WTC11 (cell line): ENCODE results near the gene OR10G3. TPM values are rescaled to one million over a fixed set of nuclear protein-coding genes. Genes with fewer than 3 reads are reported as not detected.

Source experiments
- ATAC-seq: fragments of 200-7000 bp; cut with Tn5 transposase; 2 replicates; pipeline ENCODE4 v1.10.0; 2021; ENCODE audit warnings: mild to moderate bottlenecking, moderate library complexity
- CTCF ChIA-PET: fragments of 300-600 bp; sonication (Branson Sonifier 250); formaldehyde crosslinking; loops from one replicate; lab custom pipeline; 2021; ENCODE audit warnings: antibody characterized with exemption; lab: Charles Lee
- POLR2A ChIA-PET: fragments of 350-600 bp; sonication (Branson Sonifier 250); formaldehyde crosslinking; loops from one replicate; lab custom pipeline; 2021; ENCODE audit warnings: antibody characterized with exemption; lab: Charles Lee
- DNase-seq: peaks from one replicate; pipeline ENCODE4 v3.0.0; 2021; ENCODE audit warnings: low spot score
- H3K27ac Mint-ChIP-seq: 2 replicates; pipeline ENCODE4 v1.8.0; 2021; ENCODE audit warnings: mixed read lengths
- H3K27me3 Mint-ChIP-seq: 2 replicates; pipeline ENCODE4 v1.8.0; 2021; ENCODE audit warnings: low read depth, mild to moderate bottlenecking, moderate library complexity, mixed read lengths
- H3K36me3 Mint-ChIP-seq: 2 replicates; pipeline ENCODE4 v1.8.0; 2021; ENCODE audit warnings: mixed read lengths
- H3K4me1 Mint-ChIP-seq: 2 replicates; pipeline ENCODE4 v1.8.0; 2022; ENCODE audit warnings: mixed read lengths
- H3K4me3 Mint-ChIP-seq: 2 replicates; pipeline ENCODE4 v1.8.0; 2021; ENCODE audit warnings: mild to moderate bottlenecking, moderate library complexity, mixed read lengths
- H3K9me3 Mint-ChIP-seq: 2 replicates; pipeline ENCODE4 v1.8.0; 2021; ENCODE audit warnings: mixed read lengths
- ATF1 ChIP-seq: sonication (generic); formaldehyde crosslinking; IDR thresholded peaks from 2 replicates; pipeline ENCODE4 v1.8.1; 2023; ENCODE audit warnings: mild to moderate bottlenecking, moderate library complexity, missing genetic modification reagents
- CBFB ChIP-seq: sonication (generic); formaldehyde crosslinking; IDR thresholded peaks from 2 replicates; pipeline ENCODE4 v1.8.1; 2022; ENCODE audit warnings: mild to moderate bottlenecking, low read depth, missing genetic modification reagents
- CREM ChIP-seq: sonication (generic); formaldehyde crosslinking; IDR thresholded peaks from 2 replicates; pipeline ENCODE4 v1.8.1; 2022; ENCODE audit warnings: mild to moderate bottlenecking, missing genetic modification reagents, moderate library complexity
- ESRRA ChIP-seq: sonication (generic); formaldehyde crosslinking; IDR thresholded peaks from 2 replicates; pipeline ENCODE4 v1.8.1; 2022; ENCODE audit warnings: mild to moderate bottlenecking, missing genetic modification reagents, borderline replicate concordance
- FOXP4 ChIP-seq: sonication (generic); formaldehyde crosslinking; IDR thresholded peaks from 2 replicates; pipeline ENCODE4 v1.8.0; 2022; ENCODE audit warnings: mild to moderate bottlenecking, missing genetic modification reagents
- GABPB1 ChIP-seq: sonication (generic); formaldehyde crosslinking; IDR thresholded peaks from 2 replicates; pipeline ENCODE4 v1.8.1; 2023; ENCODE audit warnings: mild to moderate bottlenecking, missing genetic modification reagents
- GTF2I ChIP-seq: fragments of 250-450 bp; sonication (Bioruptor Pico); conservative IDR thresholded peaks from 2 replicates; pipeline ENCODE4 v1.4.0; 2021; ENCODE audit warnings: mild to moderate bottlenecking
- IRF2 ChIP-seq: sonication (generic); formaldehyde crosslinking; IDR thresholded peaks from 2 replicates; pipeline ENCODE4 v1.8.0; 2022; ENCODE audit warnings: low read depth, missing genetic modification reagents, borderline replicate concordance
- KAT7 ChIP-seq: sonication (generic); formaldehyde crosslinking; IDR thresholded peaks from 2 replicates; pipeline ENCODE4 v1.8.1; 2023; ENCODE audit warnings: missing genetic modification reagents, mild to moderate bottlenecking, borderline replicate concordance
- MLX ChIP-seq: sonication (generic); formaldehyde crosslinking; IDR thresholded peaks from 2 replicates; pipeline ENCODE4 v1.8.1; 2023; ENCODE audit warnings: mild to moderate bottlenecking, missing genetic modification reagents, moderate library complexity
- OVOL2 ChIP-seq: fragments of 250-450 bp; sonication (Bioruptor Pico); IDR thresholded peaks from 2 replicates; pipeline ENCODE4 v1.9.0; 2021; ENCODE audit warnings: mild to moderate bottlenecking, borderline replicate concordance
- RELA ChIP-seq: sonication (generic); formaldehyde crosslinking; IDR thresholded peaks from 2 replicates; pipeline ENCODE4 v1.8.1; 2022; ENCODE audit warnings: missing genetic modification reagents, mild to moderate bottlenecking, borderline replicate concordance
- RORB ChIP-seq: fragments of 250-450 bp; sonication (Bioruptor Pico); IDR thresholded peaks from 2 replicates; pipeline ENCODE4 v1.9.0; 2021; ENCODE audit warnings: mild to moderate bottlenecking
- SP1 ChIP-seq: sonication (generic); formaldehyde crosslinking; conservative IDR thresholded peaks from 2 replicates; pipeline ENCODE4 v1.8.1; 2022; ENCODE audit warnings: missing genetic modification reagents
- STAT6 ChIP-seq: sonication (generic); formaldehyde crosslinking; conservative IDR thresholded peaks from 2 replicates; pipeline ENCODE4 v1.8.1; 2023; ENCODE audit warnings: mild to moderate bottlenecking, low read depth, missing genetic modification reagents, moderate library complexity
- TEAD1 ChIP-seq: sonication (generic); formaldehyde crosslinking; IDR thresholded peaks from 2 replicates; pipeline ENCODE4 v1.8.0; 2022; ENCODE audit warnings: mild to moderate bottlenecking, missing genetic modification reagents
- TEAD4 ChIP-seq: sonication (generic); formaldehyde crosslinking; IDR thresholded peaks from 2 replicates; pipeline ENCODE4 v1.8.0; 2022; ENCODE audit warnings: mild to moderate bottlenecking, missing genetic modification reagents
- TP53 ChIP-seq: sonication (generic); formaldehyde crosslinking; IDR thresholded peaks from 2 replicates; pipeline ENCODE4 v1.8.1; 2023; ENCODE audit warnings: mild to moderate bottlenecking, missing genetic modification reagents
- ZNF396 ChIP-seq: fragments of 250-450 bp; sonication (Bioruptor Pico); IDR thresholded peaks from 2 replicates; pipeline ENCODE4 v1.8.0; 2021; ENCODE audit warnings: mild to moderate bottlenecking, moderate library complexity, borderline replicate concordance
- ZNF671 ChIP-seq: fragments of 250-450 bp; sonication (Bioruptor Pico); IDR thresholded peaks from 2 replicates; pipeline ENCODE4 v1.8.0; 2021; ENCODE audit warnings: mild to moderate bottlenecking
- total RNA-seq: library from RNA; stranded (reverse); gene quantifications from 3 replicates; pipeline ENCODE4 v1.2.3, GENCODE V29; 2021
- TF ChIP-seq, protein P1 (sequence below): sonication (generic); formaldehyde crosslinking; IDR thresholded peaks from 2 replicates; pipeline ENCODE4 v1.8.1; 2023; ENCODE audit warnings: mild to moderate bottlenecking, missing genetic modification reagents, borderline replicate concordance
- TF ChIP-seq, protein P2 (sequence below): sonication (generic); formaldehyde crosslinking; IDR thresholded peaks from 2 replicates; pipeline ENCODE4 v1.8.1; 2022; ENCODE audit warnings: low read depth, mild to moderate bottlenecking, moderate library complexity, missing genetic modification reagents, borderline replicate concordance
- TF ChIP-seq, protein P3 (sequence below): sonication (generic); formaldehyde crosslinking; IDR thresholded peaks from 2 replicates; pipeline ENCODE4 v1.8.1; 2023; ENCODE audit warnings: mild to moderate bottlenecking, missing genetic modification reagents

OR10G3 gene
- total RNA-seq, 1 experiment from 2014 or later: not detected

- TF ChIP-seq, protein P1, sequence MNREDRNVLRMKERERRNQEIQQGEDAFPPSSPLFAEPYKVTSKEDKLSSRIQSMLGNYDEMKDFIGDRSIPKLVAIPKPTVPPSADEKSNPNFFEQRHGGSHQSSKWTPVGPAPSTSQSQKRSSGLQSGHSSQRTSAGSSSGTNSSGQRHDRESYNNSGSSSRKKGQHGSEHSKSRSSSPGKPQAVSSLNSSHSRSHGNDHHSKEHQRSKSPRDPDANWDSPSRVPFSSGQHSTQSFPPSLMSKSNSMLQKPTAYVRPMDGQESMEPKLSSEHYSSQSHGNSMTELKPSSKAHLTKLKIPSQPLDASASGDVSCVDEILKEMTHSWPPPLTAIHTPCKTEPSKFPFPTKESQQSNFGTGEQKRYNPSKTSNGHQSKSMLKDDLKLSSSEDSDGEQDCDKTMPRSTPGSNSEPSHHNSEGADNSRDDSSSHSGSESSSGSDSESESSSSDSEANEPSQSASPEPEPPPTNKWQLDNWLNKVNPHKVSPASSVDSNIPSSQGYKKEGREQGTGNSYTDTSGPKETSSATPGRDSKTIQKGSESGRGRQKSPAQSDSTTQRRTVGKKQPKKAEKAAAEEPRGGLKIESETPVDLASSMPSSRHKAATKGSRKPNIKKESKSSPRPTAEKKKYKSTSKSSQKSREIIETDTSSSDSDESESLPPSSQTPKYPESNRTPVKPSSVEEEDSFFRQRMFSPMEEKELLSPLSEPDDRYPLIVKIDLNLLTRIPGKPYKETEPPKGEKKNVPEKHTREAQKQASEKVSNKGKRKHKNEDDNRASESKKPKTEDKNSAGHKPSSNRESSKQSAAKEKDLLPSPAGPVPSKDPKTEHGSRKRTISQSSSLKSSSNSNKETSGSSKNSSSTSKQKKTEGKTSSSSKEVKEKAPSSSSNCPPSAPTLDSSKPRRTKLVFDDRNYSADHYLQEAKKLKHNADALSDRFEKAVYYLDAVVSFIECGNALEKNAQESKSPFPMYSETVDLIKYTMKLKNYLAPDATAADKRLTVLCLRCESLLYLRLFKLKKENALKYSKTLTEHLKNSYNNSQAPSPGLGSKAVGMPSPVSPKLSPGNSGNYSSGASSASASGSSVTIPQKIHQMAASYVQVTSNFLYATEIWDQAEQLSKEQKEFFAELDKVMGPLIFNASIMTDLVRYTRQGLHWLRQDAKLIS: no peak
- TF ChIP-seq ZNF671: no peak
- TF ChIP-seq TP53 (CRISPR knock-in tag): no peak
- no peak for TF ChIP-seq STAT6 (CRISPR knock-in tag)
- TF ChIP-seq ZNF396 (CRISPR knock-in tag): no peak
- TF ChIP-seq TEAD4: no peak
- TF ChIP-seq SP1 (CRISPR knock-in tag): no peak
- Mint-ChIP-seq H3K4me3 (peak overlapping the region; percentile 90), H3K27ac (peak overlapping the region; percentile 100), H3K36me3 (peaks cover 5% of the 10 kb centered on the region), H3K4me1 (peaks cover 52% of the 10 kb centered on the region), H3K27me3 (no peaks in the 10 kb centered on the region), H3K9me3 (no peaks in the 10 kb centered on the region)
- ATAC-seq: peak; percentile 4
- ChIA-PET CTCF (interaction anchor here (0.6 to 4.4 kb wide), 4 partner anchors 10 to 39 kb away, joined by 3 to 32 read pairs (median 4); partner anchors contain the start of gene SALL2), POLR2A (interaction anchor here (1.8 to 4.2 kb wide), 2 partner anchors 10 to 26 kb away, joined by 5 to 76 read pairs; partner anchors contain the start of genes METTL3 and SALL2)
- no peak for DNase-seq
Measured at GRCh38 chr14:21537090-21537424, 42.8 kb downstream of the OR10G3 start.

- Mint-ChIP-seq H3K4me3 (peak overlapping the region; percentile 90), H3K27me3 (no peaks in the 10 kb centered on the region), H3K27ac (peak overlapping the region; percentile 100), H3K36me3 (peaks cover 9% of the 10 kb centered on the region), H3K9me3 (no peaks in the 10 kb centered on the region), H3K4me1 (peaks cover 51% of the 10 kb centered on the region)
- ATAC-seq (peak; percentile 35), DNase-seq (peak; percentile 66)
- POLR2A ChIA-PET: interaction anchor here (1.0 to 4.2 kb wide), 3 partner anchors 10 to 25 kb away, joined by 5 to 76 read pairs (median 10); partner anchors contain the start of genes METTL3 and SALL2
- CTCF ChIA-PET: interaction anchor here (0.6 to 4.4 kb wide), 4 partner anchors 10 to 38 kb away, joined by 3 to 32 read pairs (median 4); partner anchors contain the start of gene SALL2
- TF ChIP-seq SP1 (CRISPR knock-in tag) (no peak), MLX (CRISPR knock-in tag) (no peak), CREM (no peak), ESRRA (no peak), ZNF396 (CRISPR knock-in tag) (no peak), TEAD1 (CRISPR knock-in tag) (no peak), GTF2I (CRISPR knock-in tag) (no peak), KAT7 (CRISPR knock-in tag) (no peak), OVOL2 (no peak), FOXP4 (no peak), RORB (CRISPR knock-in tag) (no peak), RELA (CRISPR knock-in tag) (no peak), CBFB (no peak), IRF2 (CRISPR knock-in tag) (no peak), GABPB1 (CRISPR knock-in tag) (no peak), ATF1 (CRISPR knock-in tag) (no peak)
- TF ChIP-seq, protein P2, sequence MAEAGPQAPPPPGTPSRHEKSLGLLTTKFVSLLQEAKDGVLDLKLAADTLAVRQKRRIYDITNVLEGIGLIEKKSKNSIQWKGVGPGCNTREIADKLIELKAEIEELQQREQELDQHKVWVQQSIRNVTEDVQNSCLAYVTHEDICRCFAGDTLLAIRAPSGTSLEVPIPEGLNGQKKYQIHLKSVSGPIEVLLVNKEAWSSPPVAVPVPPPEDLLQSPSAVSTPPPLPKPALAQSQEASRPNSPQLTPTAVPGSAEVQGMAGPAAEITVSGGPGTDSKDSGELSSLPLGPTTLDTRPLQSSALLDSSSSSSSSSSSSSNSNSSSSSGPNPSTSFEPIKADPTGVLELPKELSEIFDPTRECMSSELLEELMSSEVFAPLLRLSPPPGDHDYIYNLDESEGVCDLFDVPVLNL (CRISPR knock-in tag): no peak
- TF ChIP-seq, protein P3, sequence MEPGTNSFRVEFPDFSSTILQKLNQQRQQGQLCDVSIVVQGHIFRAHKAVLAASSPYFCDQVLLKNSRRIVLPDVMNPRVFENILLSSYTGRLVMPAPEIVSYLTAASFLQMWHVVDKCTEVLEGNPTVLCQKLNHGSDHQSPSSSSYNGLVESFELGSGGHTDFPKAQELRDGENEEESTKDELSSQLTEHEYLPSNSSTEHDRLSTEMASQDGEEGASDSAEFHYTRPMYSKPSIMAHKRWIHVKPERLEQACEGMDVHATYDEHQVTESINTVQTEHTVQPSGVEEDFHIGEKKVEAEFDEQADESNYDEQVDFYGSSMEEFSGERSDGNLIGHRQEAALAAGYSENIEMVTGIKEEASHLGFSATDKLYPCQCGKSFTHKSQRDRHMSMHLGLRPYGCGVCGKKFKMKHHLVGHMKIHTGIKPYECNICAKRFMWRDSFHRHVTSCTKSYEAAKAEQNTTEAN (CRISPR knock-in tag): no peak
Measured at GRCh38 chr14:21536418-21537089, 43.3 kb downstream of the OR10G3 start.
